Activated CD4-positive, alpha-beta T cell treated with anti-CD3 and anti-CD28 coated beads for 48 hours (primary cell): Measurements from ENCODE around the gene TRIP11.
A peak's percentile ranks its signal among the peaks of the same experiment; 100 is the strongest.

ENCODE experiments used
- DNase-seq: peaks from one replicate; pipeline ENCODE4 v3.0.0-alpha.2; 2020

TRIP11 gene

GRCh38 chr14:91953170-91953985, 86.5 kb downstream of the TRIP11 start:
- no peak for DNase-seq

DNA sequence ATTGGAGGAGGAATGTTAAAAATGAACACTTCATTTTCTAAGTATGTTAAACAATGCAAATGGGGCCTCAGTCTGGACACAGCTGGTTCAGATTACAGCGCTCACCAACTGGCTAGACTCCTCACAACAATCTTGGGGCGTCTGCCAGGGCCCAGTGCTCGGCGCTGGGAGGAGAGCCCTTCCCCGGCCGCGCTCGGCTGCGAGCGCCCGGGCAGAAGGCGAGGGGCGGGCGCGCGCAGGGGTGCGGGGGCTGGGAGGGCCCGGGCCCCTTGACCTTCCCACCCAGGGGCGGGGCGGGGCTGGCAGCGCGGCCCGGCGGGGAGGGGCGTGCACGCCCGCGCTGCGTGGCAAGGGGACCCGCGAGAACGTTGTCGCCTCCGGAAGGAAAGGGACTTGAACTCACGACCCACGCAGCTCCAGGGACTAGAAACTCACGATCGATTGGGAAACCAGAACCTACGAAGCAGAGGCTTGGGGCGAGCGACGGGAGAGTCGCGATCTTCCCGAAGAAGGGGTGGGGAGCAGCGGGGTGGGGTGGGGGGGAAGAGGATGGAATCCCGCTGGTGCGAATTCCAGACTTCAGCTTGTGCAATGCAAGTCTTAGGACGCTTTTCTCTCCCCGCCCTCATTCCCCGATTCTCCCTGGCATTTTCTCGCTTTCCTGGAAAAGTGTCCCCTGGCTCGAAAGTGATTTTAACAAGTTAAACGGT, 92.2 kb downstream of the TRIP11 start, which contains the start of gene FBLN5:
FBLN5 (minus strand) TSS at position 220 of the 710 bp plus-strand sequence. CDS start 465 bp downstream, outside the sequence.
- peak; percentile 48 for DNase-seq

GRCh38 chr14:91946622-91947474, 93.0 kb downstream of the TRIP11 start:
- no peak for DNase-seq

- no peak for DNase-seq
Observed at GRCh38 chr14:91945751-91946621, 93.9 kb downstream of the TRIP11 start.

DNA sequence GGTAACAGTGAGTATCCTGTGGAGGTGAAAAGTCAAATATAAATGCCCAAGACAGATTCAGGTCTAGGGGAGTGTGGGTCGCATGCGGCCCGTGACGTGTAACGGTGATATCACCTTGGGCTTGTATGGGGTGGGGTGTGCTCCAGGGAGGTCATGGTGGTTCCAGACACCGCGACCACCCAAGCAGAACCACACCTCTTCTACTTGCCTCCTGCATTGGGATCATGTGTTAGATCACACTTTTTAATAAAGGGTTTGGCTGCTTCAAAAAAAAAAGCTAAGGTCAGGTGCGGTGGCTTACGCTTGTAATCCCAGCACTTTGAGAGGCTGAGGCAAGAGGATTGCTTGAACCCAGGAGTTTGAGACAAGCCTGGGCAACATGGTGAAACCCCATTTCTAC, 96.9 kb downstream of the TRIP11 start:
- DNase-seq = no peak

- DNase-seq = no peak
Observed at GRCh38 chr14:91942128-91942527, 97.7 kb downstream of the TRIP11 start.

DNA sequence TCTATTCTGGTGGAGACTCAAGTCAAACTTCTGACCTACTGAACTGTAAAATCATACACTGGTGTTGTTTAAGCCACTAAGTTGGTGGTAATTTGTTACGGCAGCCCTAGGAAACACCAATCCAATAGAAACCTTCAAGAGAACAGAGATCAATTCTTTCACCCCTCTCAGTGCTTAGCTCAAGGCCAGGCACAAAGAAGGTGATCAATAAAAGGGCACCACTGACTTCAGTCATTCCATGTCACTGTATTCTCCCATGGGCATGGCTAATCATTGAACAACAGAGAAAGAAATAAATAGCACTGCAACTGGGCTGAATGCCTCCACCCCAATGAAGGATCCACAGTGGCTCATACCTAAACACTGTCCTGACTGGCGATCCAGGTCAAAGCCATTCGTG, 99.7 kb downstream of the TRIP11 start:
- DNase-seq = no peak

DNA sequence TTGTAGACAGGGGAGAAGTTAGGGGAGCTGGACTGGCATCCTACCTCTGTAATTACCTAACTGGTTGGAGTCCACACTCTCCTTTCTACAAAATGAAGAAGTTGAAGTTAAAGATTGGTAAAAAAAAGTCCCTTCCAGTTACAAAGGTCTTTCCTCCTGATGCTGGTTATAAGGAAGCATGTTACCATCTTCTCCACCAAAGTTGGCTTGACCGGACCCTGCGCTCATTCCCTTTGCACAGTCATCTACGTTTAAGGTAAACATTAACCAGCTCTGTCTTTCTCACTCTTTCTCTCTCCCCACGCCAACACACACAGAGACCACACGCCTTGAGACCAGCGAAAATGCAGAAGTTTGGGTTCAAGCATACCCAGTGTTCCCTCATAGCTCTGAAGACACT, 104.3 kb downstream of the TRIP11 start:
- no peak for DNase-seq

DNA sequence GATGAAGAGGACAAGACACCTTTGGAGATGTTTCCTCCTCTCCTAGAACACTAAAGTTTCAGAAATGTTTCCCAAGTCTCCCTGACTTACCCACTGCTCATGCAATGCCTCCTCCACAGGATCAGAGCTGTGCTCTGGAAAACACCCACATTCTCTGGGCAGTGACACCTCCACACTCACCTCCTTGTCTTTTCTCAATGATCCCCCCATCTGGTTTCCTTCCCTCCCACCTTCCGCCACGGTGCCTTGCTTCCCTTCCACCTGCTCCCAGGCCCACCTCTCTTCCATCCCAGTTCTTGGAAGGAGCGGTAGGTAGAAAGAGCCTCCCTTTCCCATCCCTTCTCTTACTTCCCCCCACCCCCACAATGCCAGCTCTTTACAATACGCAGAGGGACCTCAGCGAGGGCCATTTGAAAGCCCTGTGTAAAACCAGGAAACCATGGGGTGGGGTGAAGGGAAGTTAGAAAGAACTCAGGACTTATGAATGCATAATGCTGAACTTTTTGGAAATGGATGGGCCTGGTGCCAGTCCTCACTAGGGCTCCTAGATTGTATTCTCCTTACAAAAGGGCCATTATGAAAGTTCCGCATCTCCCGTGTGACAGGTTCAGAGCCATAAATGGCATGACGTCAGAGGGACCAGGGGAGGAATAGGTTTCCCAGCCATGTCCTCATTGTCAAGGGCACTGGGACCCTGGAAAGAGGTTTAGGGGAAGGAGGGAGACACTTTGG, 105.1 kb downstream of the TRIP11 start:
- no peak for DNase-seq

- DNase-seq = no peak
Observed at GRCh38 chr14:91931478-91932088, 108.3 kb downstream of the TRIP11 start.

DNA sequence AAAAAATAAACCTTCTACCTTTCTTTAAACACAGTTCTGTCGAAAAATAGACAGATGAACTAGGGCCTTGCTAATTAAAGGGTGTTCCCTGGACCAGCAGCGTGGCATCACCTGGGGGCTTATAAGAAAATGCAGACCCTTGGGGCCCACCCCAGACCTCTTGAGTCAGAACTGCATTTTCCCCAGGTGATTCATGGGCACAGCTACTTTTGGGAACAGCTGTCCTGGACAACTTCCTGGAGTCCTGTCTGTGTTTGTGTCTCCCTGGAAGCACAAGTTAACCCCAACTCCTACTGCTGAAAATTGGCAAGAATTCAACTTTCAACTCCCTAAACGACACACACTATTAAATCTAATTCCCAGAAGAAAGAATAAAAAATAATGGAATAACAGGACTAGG, 110.2 kb downstream of the TRIP11 start:
- no peak for DNase-seq

DNA sequence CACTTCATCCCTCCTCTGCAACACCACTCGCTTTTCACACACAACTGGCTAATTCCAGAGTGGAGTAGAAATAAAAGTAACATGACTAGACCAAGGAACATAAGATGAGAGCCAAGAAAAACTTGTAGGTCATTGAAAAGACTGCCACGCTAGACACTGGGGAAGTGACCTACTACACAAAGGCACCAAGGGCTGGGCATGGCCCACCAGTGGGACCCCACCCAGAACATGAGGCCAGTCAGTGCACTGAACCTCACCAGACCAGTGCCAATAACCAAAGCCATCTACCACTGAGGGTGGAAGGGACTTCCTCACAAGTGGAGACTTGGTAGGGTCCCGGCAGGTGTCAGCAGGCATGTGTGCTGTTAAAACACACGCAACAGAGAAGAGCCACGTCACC, 112.1 kb downstream of the TRIP11 start:
- no peak for DNase-seq

- no peak for DNase-seq
Observed at GRCh38 chr14:91927191-91927590, 112.7 kb downstream of the TRIP11 start.

DNA sequence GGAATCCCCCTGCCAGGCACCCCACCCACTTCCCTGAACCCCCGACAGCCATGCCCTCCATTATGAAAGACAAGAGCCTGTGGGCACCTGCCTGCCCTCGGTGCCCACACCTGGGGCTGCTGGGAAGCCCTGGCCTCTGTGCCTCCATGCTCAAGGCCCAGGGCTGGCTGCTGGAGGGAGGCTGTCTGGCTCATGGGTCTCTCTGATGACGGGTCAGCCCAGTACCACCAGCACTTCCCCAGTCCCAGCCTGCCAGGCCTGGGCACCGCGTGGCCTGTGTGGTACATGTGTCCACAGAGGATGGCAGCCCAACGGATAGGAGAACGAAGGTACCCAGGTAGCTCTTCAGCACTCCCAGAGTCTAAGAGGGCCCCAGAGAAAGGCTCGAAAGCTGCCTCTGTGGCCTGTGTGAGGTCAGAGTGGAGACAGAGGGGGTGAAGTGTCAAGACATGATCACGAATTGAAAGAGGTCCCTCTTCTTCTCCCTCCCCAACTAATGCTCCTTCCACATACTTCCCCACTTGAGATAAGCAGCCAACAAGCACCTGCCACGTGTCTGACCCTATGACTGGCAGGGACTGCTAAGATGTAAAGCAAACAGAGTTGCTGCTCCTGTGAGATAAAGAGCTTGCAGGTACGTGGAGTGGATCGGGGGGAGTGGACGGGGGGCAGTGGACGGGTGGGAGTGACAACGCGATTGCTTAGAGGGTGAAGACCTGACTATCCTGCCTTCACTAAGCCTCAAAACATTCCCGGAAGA, 113.5 kb downstream of the TRIP11 start:
- no peak for DNase-seq

DNA sequence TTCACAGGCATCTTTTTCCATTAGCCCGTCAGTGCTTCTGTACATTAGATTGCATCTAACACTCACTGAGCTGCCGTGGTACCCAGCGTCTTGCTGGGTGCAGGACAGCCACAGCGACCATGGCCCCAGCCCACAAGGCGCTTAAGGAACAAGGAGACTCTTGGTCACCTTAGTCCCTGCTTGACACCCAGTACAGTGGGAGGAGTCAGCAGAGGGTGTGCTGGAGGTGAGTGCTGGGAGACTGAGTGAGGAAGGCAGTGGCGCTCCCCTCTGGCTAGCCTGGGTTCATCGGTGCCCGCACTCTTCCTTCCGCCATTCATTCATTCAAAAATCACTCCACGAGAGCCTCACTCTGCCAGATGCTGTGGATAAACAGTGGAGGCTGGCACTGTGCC, 114.1 kb downstream of the TRIP11 start:
- DNase-seq = no peak

DNA sequence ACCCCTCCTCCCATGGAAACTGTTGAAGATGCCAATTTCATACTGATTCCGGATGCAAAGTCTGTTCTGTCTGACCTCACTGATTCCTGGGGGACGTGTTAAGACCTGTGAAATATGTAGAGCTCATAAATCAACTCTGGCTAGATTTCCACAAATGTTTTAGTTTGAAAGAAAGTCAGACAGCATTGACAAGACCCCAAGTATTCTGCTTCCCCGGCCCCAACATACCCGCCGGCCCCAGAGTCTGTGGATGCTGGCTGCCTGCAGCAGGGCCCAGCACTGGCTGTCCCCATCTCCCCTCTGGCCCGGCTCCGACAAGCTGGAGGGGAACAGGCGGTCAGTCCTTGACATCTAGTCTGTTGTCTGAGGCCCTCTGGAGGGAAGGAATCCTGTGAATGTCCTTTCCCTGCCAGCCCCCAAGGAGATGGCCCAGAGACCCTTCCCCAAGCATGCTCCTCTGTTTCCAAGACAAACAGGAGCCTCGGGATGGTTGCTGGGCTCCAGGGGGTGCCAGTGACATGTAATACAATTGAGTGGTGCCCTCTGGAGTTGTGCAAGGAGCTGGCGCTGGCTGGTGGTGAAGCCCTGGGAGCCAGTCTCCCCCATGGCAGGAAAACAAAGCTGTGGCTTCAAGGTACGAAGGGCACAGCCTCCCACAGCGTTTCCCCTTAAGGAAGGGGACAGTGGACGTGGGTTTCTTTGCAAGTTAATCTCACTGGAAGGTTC, 114.7 kb downstream of the TRIP11 start:
- DNase-seq = no peak

DNA sequence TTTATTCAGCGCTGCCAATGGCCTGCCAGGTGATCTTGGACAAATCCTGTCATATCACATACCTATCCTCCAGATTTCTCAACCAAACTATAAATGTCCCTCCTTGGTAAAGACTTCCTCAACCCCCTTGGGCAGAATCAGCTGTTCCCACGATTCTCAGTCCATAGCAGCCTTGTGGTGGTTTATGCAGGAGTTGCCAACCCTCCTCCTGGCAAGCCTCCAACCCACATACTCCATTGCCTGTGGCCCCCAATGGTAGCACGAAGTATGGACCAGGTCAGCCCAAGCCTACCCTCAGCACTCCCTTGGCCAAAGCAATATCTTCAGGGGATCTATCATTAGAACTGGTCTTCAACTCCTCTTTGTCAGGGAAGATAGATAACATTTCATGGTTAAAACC, 119.3 kb downstream of the TRIP11 start:
- no peak for DNase-seq

GRCh38 chr14:91919814-91920213, 120.0 kb downstream of the TRIP11 start:
- no peak for DNase-seq

- no peak for DNase-seq
Observed at GRCh38 chr14:91918186-91918883, 121.5 kb downstream of the TRIP11 start.
